HepG2 (cell line): ENCODE measurements around the gene CDKN3. TPM values are rescaled to one million over a fixed set of nuclear protein-coding genes. Genes with fewer than 3 reads are reported as not detected.

Experiments used
- MED8 ChIP-seq: sonication (generic); formaldehyde crosslinking; IDR thresholded peaks from 2 replicates; pipeline ENCODE4 v1.8.1; 2023; ENCODE audit warnings: mild to moderate bottlenecking, missing genetic modification reagents; ENCODE audit not compliant: insufficient replicate concordance
- NCOR1 ChIP-seq: fragments of 200-600 bp; sonication (generic); IDR thresholded peaks from 2 replicates; pipeline ENCODE4 v1.7.0; 2017; ENCODE audit warnings: antibody characterized with exemption, low read length, borderline replicate concordance
- TMF1 ChIP-seq: sonication (generic); formaldehyde crosslinking; IDR thresholded peaks from 2 replicates; pipeline ENCODE4 v1.8.1; 2022; ENCODE audit warnings: low read depth, missing genetic modification reagents
- ZNF598 ChIP-seq: sonication (generic); formaldehyde crosslinking; IDR thresholded peaks from 2 replicates; pipeline ENCODE4 v1.5.1; 2020; ENCODE audit warnings: mild to moderate bottlenecking, missing genetic modification reagents, borderline replicate concordance
- ZNF674 ChIP-seq: sonication (generic); formaldehyde crosslinking; IDR thresholded peaks from 2 replicates; pipeline ENCODE4 v1.5.0; 2020; ENCODE audit warnings: low read depth, mild to moderate bottlenecking, missing genetic modification reagents
- ZNF850 ChIP-seq: sonication (generic); formaldehyde crosslinking; conservative IDR thresholded peaks from 2 replicates; pipeline ENCODE4 v1.9.0; 2021; ENCODE audit warnings: mild to moderate bottlenecking, missing genetic modification reagents
- polyA plus RNA-seq, 8 experiments: library from polyadenylated mRNA; depleted of rRNA in 3 of 8; stranded (reverse) in 7 of 8; unstranded in 1 of 8; fragments of >200 nt; fragmentation: Illumina TruSeq in 4 of 8; extraction: Trizol in 4 of 8; gene quantifications; 2 replicates each; pipeline versions ENCODE4 v1.2.1 to v1.2.3, GENCODE V29; 2011 to 2016; ENCODE audit warnings: low read depth in 4 of 8, missing spikeins in 1 of 8, mixed read lengths in 1 of 8; ENCODE audit not compliant: insufficient read depth in 1 of 8
- total RNA-seq, 5 experiments: library from RNA; depleted of rRNA; stranded (reverse); fragments of >200 nt; fragmentation: Illumina TruSeq; extraction: Trizol; gene quantifications; 2 replicates each; pipeline ENCODE4 v1.2.3, GENCODE V29; 2016; ENCODE audit warnings: low read depth in 1 of 5
- TF ChIP-seq, protein P1 (sequence below): sonication (generic); formaldehyde crosslinking; IDR thresholded peaks from 2 replicates; pipeline ENCODE4 v1.5.0; 2020; ENCODE audit warnings: missing genetic modification reagents
- TF ChIP-seq, protein P2 (sequence below): sonication (generic); formaldehyde crosslinking; IDR thresholded peaks from 2 replicates; pipeline ENCODE4 v1.5.0; 2020; ENCODE audit warnings: missing genetic modification reagents
- TF ChIP-seq, protein P3 (sequence below), 2 experiments: fragments of 450-650 bp in 1 of 2; sonication (generic) in 1 of 2; formaldehyde crosslinking in 1 of 2; IDR thresholded peaks; 2 replicates each; pipeline versions ENCODE4 v1.6.1 to v1.8.0; 2016 to 2022; ENCODE audit warnings: antibody characterized with exemption in 1 of 2, mild to moderate bottlenecking in 1 of 2, missing genetic modification reagents in 1 of 2
- TF ChIP-seq, protein P4 (sequence below): sonication (generic); formaldehyde crosslinking; IDR thresholded peaks from 2 replicates; pipeline ENCODE4 v1.4.0; 2020; ENCODE audit warnings: missing genetic modification reagents, borderline replicate concordance

The CDKN3 gene
- total and polyA plus RNA-seq, 2 of the 13 experiments (the other 11 are each of a cell fraction or from before 2014, with no cell fraction given) = 63.0 to 88.9 TPM

DNA sequence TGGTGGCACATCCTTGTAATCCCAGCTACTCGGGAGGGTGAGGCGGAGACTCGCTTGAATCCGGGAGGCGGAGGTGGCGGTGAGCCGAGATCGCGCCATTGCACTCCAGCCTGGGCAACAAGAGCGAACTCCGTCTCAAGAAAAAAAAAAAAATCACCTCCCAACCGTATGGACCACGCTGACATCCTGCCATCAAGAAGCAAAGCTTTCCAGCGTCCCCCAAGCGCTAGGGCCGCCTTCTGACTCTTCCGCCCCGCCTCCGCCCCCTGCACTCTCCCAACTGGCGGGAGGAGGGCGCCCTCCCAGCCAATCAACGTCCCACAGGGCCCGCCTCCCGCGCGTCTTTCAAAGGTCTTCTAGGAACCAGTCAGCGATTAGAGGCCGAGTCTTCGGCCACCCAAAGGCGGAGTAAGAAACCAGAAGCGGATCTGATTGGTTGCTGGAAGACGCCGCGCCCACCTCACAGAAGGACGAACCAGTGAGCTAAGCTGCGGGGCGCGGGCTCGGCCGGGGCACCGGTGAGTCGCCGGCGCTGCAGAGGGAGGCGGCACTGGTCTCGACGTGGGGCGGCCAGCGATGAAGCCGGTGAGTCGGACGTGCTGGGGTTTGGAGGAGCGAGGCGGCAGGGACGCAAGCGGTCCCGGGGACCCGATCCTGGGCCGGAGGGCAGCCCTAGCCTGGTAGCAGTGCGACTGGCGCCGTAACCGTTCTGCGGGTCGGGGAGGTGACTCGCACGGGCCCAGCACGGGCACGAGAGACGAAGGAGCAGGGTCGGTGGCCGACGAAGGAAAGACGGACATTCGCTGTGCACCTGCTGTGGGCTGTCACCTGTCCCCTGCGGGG lies at the start of gene CDKN3 (continued):
- TF ChIP-seq, protein P1, sequence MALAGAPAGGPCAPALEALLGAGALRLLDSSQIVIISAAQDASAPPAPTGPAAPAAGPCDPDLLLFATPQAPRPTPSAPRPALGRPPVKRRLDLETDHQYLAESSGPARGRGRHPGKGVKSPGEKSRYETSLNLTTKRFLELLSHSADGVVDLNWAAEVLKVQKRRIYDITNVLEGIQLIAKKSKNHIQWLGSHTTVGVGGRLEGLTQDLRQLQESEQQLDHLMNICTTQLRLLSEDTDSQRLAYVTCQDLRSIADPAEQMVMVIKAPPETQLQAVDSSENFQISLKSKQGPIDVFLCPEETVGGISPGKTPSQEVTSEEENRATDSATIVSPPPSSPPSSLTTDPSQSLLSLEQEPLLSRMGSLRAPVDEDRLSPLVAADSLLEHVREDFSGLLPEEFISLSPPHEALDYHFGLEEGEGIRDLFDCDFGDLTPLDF (CRISPR knock-in tag) = peak; percentile 97
- TF ChIP-seq ZNF850 (CRISPR knock-in tag) (no peak), NCOR1 (no peak), ZNF674 (CRISPR knock-in tag) (no peak), MED8 (CRISPR knock-in tag) (peak; percentile 60), TMF1 (CRISPR knock-in tag) (peak; percentile 85; the same call in 1 of the 2 replicates), ZNF598 (CRISPR knock-in tag) (peak; percentile 22; the same call in 1 of the 2 replicates)
- TF ChIP-seq, protein P2, sequence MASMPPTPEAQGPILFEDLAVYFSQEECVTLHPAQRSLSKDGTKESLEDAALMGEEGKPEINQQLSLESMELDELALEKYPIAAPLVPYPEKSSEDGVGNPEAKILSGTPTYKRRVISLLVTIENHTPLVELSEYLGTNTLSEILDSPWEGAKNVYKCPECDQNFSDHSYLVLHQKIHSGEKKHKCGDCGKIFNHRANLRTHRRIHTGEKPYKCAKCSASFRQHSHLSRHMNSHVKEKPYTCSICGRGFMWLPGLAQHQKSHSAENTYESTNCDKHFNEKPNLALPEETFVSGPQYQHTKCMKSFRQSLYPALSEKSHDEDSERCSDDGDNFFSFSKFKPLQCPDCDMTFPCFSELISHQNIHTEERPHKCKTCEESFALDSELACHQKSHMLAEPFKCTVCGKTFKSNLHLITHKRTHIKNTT = no peak
- TF ChIP-seq, protein P3, sequence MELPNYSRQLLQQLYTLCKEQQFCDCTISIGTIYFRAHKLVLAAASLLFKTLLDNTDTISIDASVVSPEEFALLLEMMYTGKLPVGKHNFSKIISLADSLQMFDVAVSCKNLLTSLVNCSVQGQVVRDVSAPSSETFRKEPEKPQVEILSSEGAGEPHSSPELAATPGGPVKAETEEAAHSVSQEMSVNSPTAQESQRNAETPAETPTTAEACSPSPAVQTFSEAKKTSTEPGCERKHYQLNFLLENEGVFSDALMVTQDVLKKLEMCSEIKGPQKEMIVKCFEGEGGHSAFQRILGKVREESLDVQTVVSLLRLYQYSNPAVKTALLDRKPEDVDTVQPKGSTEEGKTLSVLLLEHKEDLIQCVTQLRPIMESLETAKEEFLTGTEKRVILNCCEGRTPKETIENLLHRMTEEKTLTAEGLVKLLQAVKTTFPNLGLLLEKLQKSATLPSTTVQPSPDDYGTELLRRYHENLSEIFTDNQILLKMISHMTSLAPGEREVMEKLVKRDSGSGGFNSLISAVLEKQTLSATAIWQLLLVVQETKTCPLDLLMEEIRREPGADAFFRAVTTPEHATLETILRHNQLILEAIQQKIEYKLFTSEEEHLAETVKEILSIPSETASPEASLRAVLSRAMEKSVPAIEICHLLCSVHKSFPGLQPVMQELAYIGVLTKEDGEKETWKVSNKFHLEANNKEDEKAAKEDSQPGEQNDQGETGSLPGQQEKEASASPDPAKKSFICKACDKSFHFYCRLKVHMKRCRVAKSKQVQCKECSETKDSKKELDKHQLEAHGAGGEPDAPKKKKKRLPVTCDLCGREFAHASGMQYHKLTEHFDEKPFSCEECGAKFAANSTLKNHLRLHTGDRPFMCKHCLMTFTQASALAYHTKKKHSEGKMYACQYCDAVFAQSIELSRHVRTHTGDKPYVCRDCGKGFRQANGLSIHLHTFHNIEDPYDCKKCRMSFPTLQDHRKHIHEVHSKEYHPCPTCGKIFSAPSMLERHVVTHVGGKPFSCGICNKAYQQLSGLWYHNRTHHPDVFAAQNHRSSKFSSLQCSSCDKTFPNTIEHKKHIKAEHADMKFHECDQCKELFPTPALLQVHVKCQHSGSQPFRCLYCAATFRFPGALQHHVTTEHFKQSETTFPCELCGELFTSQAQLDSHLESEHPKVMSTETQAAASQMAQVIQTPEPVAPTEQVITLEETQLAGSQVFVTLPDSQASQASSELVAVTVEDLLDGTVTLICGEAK (IDR thresholded peaks at IDR 0.05) = no peak
- TF ChIP-seq, protein P3 (CRISPR knock-in tag; IDR thresholded peaks at IDR 0.05) = peak; percentile 61; the same call in 1 of the 2 replicates
- TF ChIP-seq, protein P4, sequence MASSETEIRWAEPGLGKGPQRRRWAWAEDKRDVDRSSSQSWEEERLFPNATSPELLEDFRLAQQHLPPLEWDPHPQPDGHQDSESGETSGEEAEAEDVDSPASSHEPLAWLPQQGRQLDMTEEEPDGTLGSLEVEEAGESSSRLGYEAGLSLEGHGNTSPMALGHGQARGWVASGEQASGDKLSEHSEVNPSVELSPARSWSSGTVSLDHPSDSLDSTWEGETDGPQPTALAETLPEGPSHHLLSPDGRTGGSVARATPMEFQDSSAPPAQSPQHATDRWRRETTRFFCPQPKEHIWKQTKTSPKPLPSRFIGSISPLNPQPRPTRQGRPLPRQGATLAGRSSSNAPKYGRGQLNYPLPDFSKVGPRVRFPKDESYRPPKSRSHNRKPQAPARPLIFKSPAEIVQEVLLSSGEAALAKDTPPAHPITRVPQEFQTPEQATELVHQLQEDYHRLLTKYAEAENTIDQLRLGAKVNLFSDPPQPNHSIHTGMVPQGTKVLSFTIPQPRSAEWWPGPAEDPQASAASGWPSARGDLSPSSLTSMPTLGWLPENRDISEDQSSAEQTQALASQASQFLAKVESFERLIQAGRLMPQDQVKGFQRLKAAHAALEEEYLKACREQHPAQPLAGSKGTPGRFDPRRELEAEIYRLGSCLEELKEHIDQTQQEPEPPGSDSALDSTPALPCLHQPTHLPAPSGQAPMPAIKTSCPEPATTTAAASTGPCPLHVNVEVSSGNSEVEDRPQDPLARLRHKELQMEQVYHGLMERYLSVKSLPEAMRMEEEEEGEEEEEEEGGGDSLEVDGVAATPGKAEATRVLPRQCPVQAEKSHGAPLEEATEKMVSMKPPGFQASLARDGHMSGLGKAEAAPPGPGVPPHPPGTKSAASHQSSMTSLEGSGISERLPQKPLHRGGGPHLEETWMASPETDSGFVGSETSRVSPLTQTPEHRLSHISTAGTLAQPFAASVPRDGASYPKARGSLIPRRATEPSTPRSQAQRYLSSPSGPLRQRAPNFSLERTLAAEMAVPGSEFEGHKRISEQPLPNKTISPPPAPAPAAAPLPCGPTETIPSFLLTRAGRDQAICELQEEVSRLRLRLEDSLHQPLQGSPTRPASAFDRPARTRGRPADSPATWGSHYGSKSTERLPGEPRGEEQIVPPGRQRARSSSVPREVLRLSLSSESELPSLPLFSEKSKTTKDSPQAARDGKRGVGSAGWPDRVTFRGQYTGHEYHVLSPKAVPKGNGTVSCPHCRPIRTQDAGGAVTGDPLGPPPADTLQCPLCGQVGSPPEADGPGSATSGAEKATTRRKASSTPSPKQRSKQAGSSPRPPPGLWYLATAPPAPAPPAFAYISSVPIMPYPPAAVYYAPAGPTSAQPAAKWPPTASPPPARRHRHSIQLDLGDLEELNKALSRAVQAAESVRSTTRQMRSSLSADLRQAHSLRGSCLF (CRISPR knock-in tag) = no peak; the same call in 1 of the 2 replicates
